ENCODE measurements around the gene TRPV4.
"Not testable (repeated sequence)": the region's sequence is repeated elsewhere in the genome, so short reads cannot be mapped to it uniquely, and the experiment has no call there.

TRPV4 gene

DNA sequence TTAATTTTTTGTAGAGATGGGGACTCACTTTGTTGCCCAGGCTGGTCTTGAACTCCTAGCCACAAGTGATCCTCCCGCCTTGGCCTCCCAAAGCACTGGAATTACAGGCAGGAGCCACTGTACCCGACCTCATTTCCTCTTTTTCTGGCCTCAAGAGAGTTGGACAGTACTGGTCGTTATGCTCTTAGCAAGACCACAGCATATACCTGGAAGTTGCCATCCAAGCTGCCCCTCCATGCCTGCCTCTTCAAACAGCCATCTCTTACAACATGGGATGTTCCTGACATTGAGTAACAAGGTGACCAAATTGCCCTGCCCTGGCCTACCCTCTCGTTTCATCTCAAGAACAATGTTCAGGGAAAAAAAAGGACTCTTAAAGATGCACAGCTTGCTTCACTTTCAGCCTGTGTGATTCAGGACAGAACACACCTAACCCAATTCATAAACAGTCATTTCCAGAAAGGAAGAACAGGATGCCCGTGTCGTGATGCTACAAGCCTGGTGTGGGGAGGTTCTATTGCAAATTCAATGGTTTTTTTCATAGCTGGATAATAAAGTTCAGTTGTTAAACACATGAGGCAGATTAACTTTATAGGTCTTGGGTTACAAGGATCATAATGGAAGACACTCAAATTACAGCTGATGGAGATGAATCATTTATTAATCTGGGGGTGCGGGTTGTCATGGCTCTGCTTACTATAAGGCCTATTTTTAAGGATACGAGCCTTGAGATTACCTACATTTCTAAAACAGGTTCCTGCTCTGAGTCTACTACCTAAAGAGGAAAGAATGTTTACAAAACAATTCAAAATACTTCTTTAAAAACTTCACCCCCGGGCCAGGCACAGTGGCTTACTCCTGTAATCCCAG lies 35.2 kb upstream of the TRPV4 start:
- Histone ChIP-seq H3K4me3 (ENCODE audit: control insufficient read depth in 1 of 7, extremely low read depth in 1 of 7, insufficient read depth in 4 of 7, low read depth in 2 of 7, low read length in 6 of 7) (no peak overlapping the region), H3K27me3 (replicated peaks in 2 of 5; ENCODE audit: control insufficient read depth in 4 of 5, insufficient read depth in 5 of 5, low read length in 4 of 5) (no peaks in the 10 kb centered on the region), H3K27ac (ENCODE audit: insufficient read depth in 1 of 2, low read depth in 1 of 2, low read length in 2 of 2, poor library complexity in 1 of 2, severe bottlenecking in 2 of 2) (no peak overlapping the region), H3K9me3 (ENCODE audit: control extremely low read depth in 1 of 5, control insufficient read depth in 4 of 5, insufficient read depth in 2 of 5, low read depth in 1 of 5, low read length in 4 of 5) (no peaks in the 10 kb centered on the region), H3K4me1 (ENCODE audit: control extremely low read depth in 1 of 4, control insufficient read depth in 4 of 4, insufficient read depth in 4 of 4, low read length in 3 of 4) (peaks cover 0 to 29% (median 0%) of the 10 kb centered on the region in 4 experiments), H3K36me3 (ENCODE audit: control insufficient read depth in 4 of 4, insufficient read depth in 4 of 4, low read length in 3 of 4) (peaks cover 0 to 5% (median 2%) of the 10 kb centered on the region in 4 experiments)
- WGBS (ENCODE audit: insufficient coverage), result 94% methylated on average over 7 of the region's 9 CpGs
- ChIA-PET POLR2A (interaction anchor here (0.9 kb wide), 1 partner anchor 10 kb away, joined by 3 read pairs; no protein-coding TSS in a partner anchor), CTCF (interaction anchor here (0.6 to 8.3 kb wide), 3 partner anchors 15 to 1341 kb away, joined by 3 to 47 read pairs (median 3); no protein-coding TSS in a partner anchor)
- no peak for DNase-seq

DNA sequence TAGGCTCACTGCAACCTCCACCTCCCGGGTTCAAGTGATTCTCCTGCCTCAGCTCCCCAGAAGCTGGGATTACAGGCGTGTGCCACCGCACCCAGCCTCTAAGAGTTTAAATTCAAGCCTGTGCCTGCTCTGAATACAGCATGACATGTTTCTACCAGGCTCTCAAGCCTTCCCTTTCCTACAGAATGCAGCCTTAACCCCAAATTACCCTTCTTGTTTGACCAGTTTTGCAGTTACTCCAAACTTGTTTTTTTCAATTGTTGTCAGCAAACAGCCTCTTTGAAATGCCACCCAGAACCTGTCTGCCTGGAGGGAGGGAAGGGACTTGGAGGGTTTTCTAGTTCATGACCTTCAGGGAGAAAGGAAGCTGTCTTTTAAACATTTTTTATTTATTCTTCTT lies 31.7 kb upstream of the TRPV4 start:
- H3K36me3 ChIP-seq (ENCODE audit: control insufficient read depth in 4 of 4, insufficient read depth in 4 of 4, low read length in 3 of 4), result peaks cover 0 to 8% (median 3%) of the 10 kb centered on the region in 4 experiments
- H3K27ac ChIP-seq (ENCODE audit: insufficient read depth in 1 of 2, low read depth in 1 of 2, low read length in 2 of 2, poor library complexity in 1 of 2, severe bottlenecking in 2 of 2), result no peak overlapping the region
- WGBS (ENCODE audit: insufficient coverage), result 86% methylated on average over 3 of the region's 3 CpGs
- no peak overlapping the region for H3K4me3 ChIP-seq (ENCODE audit: control insufficient read depth in 1 of 7, extremely low read depth in 1 of 7, insufficient read depth in 4 of 7, low read depth in 2 of 7, low read length in 6 of 7)
- no peak for DNase-seq
- no peaks in the 10 kb centered on the region for H3K9me3 ChIP-seq (ENCODE audit: control extremely low read depth in 1 of 5, control insufficient read depth in 4 of 5, insufficient read depth in 2 of 5, low read depth in 1 of 5, low read length in 4 of 5)
- POLR2A ChIA-PET, result no interaction called here
- peaks cover 0 to 12% (median 0%) of the 10 kb centered on the region in 4 experiments for H3K4me1 ChIP-seq (ENCODE audit: control extremely low read depth in 1 of 4, control insufficient read depth in 4 of 4, insufficient read depth in 4 of 4, low read length in 3 of 4)
- H3K27me3 ChIP-seq (replicated peaks in 2 of 5; ENCODE audit: control insufficient read depth in 4 of 5, insufficient read depth in 5 of 5, low read length in 4 of 5), result no peaks in the 10 kb centered on the region
- CTCF ChIA-PET, result interaction anchor here (8.3 kb wide), 1 partner anchor 12 kb away, joined by 47 read pairs; no protein-coding TSS in a partner anchor

DNA sequence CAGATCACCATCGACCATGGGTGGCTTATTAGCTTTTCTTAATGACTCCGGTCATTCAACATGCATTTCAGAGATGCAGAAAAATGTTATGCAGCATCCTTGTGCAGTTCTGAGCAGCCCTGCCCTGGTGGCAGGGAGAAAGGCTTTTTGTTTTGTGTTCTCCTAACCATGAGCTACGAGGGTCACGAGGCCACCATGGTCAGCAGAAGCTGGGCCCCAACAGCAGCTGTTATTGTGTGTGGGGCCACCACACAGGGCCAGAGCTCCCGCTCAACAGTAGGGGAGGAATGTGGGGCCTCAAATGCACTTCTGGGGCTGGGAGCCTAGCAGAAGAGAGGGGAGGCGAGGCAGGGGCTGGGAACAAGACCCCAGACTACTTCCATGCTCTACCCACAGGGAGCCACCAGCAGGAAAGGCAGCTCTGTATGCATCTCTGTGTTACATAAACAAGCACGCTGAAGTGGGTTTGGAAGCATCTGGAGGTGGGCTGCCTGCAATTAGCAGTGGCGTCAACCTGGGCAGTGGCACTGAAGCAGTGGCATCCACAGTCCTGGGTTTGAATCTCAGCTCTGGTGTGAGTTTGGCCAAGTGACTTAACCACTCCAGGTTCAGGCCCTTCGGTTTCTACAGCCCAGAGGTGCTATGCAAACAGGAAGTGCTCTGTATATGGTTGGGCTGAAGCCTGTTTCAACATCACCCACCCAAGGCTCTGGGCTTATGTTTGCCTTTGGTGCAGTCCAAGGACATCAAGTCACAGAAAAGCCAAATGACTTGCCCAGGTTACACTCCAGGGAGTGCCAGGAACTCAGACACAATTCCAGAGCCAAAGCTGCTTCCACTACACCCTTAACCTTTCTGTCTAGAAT lies 30.9 kb upstream of the TRPV4 start:
- Histone ChIP-seq H3K36me3 (ENCODE audit: control insufficient read depth in 4 of 4, insufficient read depth in 4 of 4, low read length in 3 of 4) (peaks cover 0 to 8% (median 3%) of the 10 kb centered on the region in 4 experiments), H3K9me3 (ENCODE audit: control extremely low read depth in 1 of 5, control insufficient read depth in 4 of 5, insufficient read depth in 2 of 5, low read depth in 1 of 5, low read length in 4 of 5) (no peaks in the 10 kb centered on the region), H3K27ac (ENCODE audit: insufficient read depth in 1 of 2, low read depth in 1 of 2, low read length in 2 of 2, poor library complexity in 1 of 2, severe bottlenecking in 2 of 2) (no peak overlapping the region), H3K4me1 (ENCODE audit: control extremely low read depth in 1 of 4, control insufficient read depth in 4 of 4, insufficient read depth in 4 of 4, low read length in 3 of 4) (peaks cover 0 to 12% (median 0%) of the 10 kb centered on the region in 4 experiments), H3K4me3 (ENCODE audit: control insufficient read depth in 1 of 7, extremely low read depth in 1 of 7, insufficient read depth in 4 of 7, low read depth in 2 of 7, low read length in 6 of 7) (no peak overlapping the region), H3K27me3 (replicated peaks in 2 of 5; ENCODE audit: control insufficient read depth in 4 of 5, insufficient read depth in 5 of 5, low read length in 4 of 5) (no peaks in the 10 kb centered on the region)
- ChIA-PET POLR2A (no interaction called here), CTCF (interaction anchor here (0.8 to 8.3 kb wide), 4 partner anchors 11 to 64 kb away, joined by 3 to 47 read pairs (median 4); no protein-coding TSS in a partner anchor)
- WGBS (ENCODE audit: insufficient coverage), result 85% methylated on average over 8 of the region's 9 CpGs
- DNase-seq, result no peak

DNA sequence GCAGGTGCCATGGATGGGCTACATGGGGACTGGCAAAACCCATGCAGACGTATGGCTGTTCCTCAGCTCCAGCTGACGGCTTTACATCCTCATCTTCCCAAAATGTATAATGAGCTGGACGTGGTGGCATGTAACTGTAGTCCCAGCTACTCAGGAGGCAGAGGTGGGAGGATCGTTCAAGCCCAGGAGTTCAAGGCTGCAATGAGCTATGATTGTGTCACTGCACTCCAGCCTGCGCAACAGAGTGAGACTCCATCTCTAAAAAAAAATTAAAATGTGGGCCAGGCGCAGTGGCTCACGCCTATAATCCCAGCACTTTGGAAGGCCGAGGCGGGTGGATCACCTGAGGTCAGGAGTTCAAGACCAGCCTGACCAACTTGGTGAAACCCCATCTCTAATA lies 29.3 kb upstream of the TRPV4 start:
- CTCF ChIA-PET, result interaction anchor here (8.3 kb wide), 1 partner anchor 9 kb away, joined by 47 read pairs; no protein-coding TSS in a partner anchor

DNA sequence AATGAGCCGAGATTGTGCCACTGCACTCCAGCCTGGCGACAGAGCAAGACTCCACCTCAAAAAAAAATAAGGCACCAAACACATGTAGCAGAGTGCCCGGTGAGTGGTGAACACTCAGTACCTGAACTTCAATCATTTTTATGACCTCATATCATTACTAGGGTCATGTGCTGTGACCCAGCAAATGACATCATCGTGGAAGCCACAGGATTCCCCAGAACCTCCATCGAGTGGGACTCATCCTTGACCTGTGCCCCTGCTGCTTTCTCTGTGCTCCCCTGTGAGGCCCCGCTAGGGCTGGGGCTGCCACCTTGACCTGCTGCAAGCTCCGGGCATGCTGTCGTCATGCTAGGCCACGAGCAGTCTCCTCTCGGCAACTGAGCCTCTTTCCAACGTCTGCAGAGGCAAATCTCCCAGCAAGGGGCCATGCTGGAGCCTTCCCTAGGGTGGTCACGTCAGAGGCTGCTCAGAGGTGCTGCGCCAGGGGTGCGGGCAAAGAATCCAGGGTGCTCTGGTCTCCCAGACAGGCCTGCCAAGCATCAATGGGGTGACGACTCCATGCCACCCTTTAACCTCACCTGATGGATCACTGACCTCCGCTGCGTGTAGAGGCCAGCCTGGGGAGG lies 28.6 kb upstream of the TRPV4 start:
- Histone ChIP-seq H3K27ac (ENCODE audit: insufficient read depth in 1 of 2, low read depth in 1 of 2, low read length in 2 of 2, poor library complexity in 1 of 2, severe bottlenecking in 2 of 2) (no peak overlapping the region), H3K4me3 (ENCODE audit: control insufficient read depth in 1 of 7, extremely low read depth in 1 of 7, insufficient read depth in 4 of 7, low read depth in 2 of 7, low read length in 6 of 7) (no peak overlapping the region), H3K4me1 (ENCODE audit: control extremely low read depth in 1 of 4, control insufficient read depth in 4 of 4, insufficient read depth in 4 of 4, low read length in 3 of 4) (peaks cover 0 to 12% (median 0%) of the 10 kb centered on the region in 4 experiments), H3K36me3 (ENCODE audit: control insufficient read depth in 4 of 4, insufficient read depth in 4 of 4, low read length in 3 of 4) (peaks cover 3 to 16% (median 12%) of the 10 kb centered on the region in 4 experiments), H3K9me3 (ENCODE audit: control extremely low read depth in 1 of 5, control insufficient read depth in 4 of 5, insufficient read depth in 2 of 5, low read depth in 1 of 5, low read length in 4 of 5) (no peaks in the 10 kb centered on the region), H3K27me3 (replicated peaks in 2 of 5; ENCODE audit: control insufficient read depth in 4 of 5, insufficient read depth in 5 of 5, low read length in 4 of 5) (no peaks in the 10 kb centered on the region)
- 94% methylated on average over 17 of the region's 17 CpGs for WGBS (ENCODE audit: insufficient coverage)
- DNase-seq, result no peak
- POLR2A ChIA-PET, result no interaction called here
- CTCF ChIA-PET, result interaction anchor here (0.5 to 8.3 kb wide), 2 partner anchors 9 to 34 kb away, joined by 3 to 47 read pairs; no protein-coding TSS in a partner anchor

More for the DNA sequence above, 29.3 kb upstream of the TRPV4 start:
- not testable (repeated sequence) for DNase-seq; H3K27ac ChIP-seq (ENCODE audit: insufficient read depth in 1 of 2, low read depth in 1 of 2, low read length in 2 of 2, poor library complexity in 1 of 2, severe bottlenecking in 2 of 2); H3K4me3 ChIP-seq (ENCODE audit: control insufficient read depth in 1 of 7, extremely low read depth in 1 of 7, insufficient read depth in 4 of 7, low read depth in 2 of 7, low read length in 6 of 7); H3K9me3 ChIP-seq (ENCODE audit: control extremely low read depth in 1 of 5, control insufficient read depth in 4 of 5, insufficient read depth in 2 of 5, low read depth in 1 of 5, low read length in 4 of 5); H3K27me3 ChIP-seq (replicated peaks in 2 of 5; ENCODE audit: control insufficient read depth in 4 of 5, insufficient read depth in 5 of 5, low read length in 4 of 5)
- 98% methylated on average over 4 of the region's 9 CpGs for WGBS (ENCODE audit: insufficient coverage)
- Histone ChIP-seq H3K36me3 (ENCODE audit: control insufficient read depth in 4 of 4, insufficient read depth in 4 of 4, low read length in 3 of 4) (peaks cover 0 to 10% (median 7%) of the 10 kb centered on the region in 4 experiments), H3K4me1 (ENCODE audit: control extremely low read depth in 1 of 4, control insufficient read depth in 4 of 4, insufficient read depth in 4 of 4, low read length in 3 of 4) (peaks cover 0 to 12% (median 0%) of the 10 kb centered on the region in 4 experiments)
- POLR2A ChIA-PET, result interaction anchor here (0.6 kb wide), 1 partner anchor 200 kb away, joined by 4 read pairs; no protein-coding TSS in a partner anchor

DNA sequence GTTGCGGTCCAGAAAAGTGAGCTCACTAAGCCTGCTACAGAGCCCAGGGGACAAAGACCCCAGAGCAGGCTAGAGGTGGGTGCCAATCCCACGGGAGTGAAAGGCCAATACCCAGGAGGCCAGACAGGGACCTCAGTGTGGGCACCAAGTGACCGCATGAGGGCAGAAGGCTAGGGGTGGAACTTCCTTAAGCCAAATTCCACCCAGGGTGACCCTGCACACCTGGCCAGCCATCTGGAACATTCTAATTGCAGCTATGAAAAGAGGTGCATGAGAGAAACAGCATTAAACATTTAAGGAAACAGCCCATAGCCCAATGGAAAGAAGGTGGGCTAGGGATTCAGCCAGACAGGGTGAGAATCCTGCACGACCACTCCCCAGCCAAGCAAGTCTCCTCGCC lies 27.8 kb upstream of the TRPV4 start:
- POLR2A ChIA-PET, result no interaction called here

More for the DNA sequence above, 27.8 kb upstream of the TRPV4 start:
- H3K36me3 ChIP-seq (ENCODE audit: control insufficient read depth in 4 of 4, insufficient read depth in 4 of 4, low read length in 3 of 4), result peaks cover 3 to 22% (median 12%) of the 10 kb centered on the region in 4 experiments
- peaks cover 0 to 12% (median 0%) of the 10 kb centered on the region in 4 experiments for H3K4me1 ChIP-seq (ENCODE audit: control extremely low read depth in 1 of 4, control insufficient read depth in 4 of 4, insufficient read depth in 4 of 4, low read length in 3 of 4)
- DNase-seq, result no peak
- H3K27ac ChIP-seq (ENCODE audit: insufficient read depth in 1 of 2, low read depth in 1 of 2, low read length in 2 of 2, poor library complexity in 1 of 2, severe bottlenecking in 2 of 2), result no peak overlapping the region
- CTCF ChIA-PET, result no interaction called here
- 100% methylated on average over 4 of the region's 5 CpGs for WGBS (ENCODE audit: insufficient coverage)
- no peak overlapping the region for H3K4me3 ChIP-seq (ENCODE audit: control insufficient read depth in 1 of 7, extremely low read depth in 1 of 7, insufficient read depth in 4 of 7, low read depth in 2 of 7, low read length in 6 of 7)
- H3K27me3 ChIP-seq (replicated peaks in 2 of 5; ENCODE audit: control insufficient read depth in 4 of 5, insufficient read depth in 5 of 5, low read length in 4 of 5), result no peaks in the 10 kb centered on the region
- no peaks in the 10 kb centered on the region for H3K9me3 ChIP-seq (ENCODE audit: control extremely low read depth in 1 of 5, control insufficient read depth in 4 of 5, insufficient read depth in 2 of 5, low read depth in 1 of 5, low read length in 4 of 5)

All from common myeloid progenitor, CD34-positive (primary cell).